OCI-LY7 (cell line): ENCODE results near the gene HOXC6.

Experiments used
- EZH2phosphoT487 ChIP-seq: fragments of 200-600 bp; sonication (generic); IDR thresholded peaks from 2 replicates; pipeline ENCODE4 v1.6.1; 2018; ENCODE audit warnings: low read depth, borderline replicate concordance, mild to moderate bottlenecking, mixed run types, antibody characterized with exemption, low read length, moderate library complexity, mixed read lengths
- TF ChIP-seq, protein P1 (sequence below): fragments of 200-600 bp; sonication (generic); conservative IDR thresholded peaks from 2 replicates; pipeline ENCODE4 v1.5.1; 2014; ENCODE audit warnings: mild to moderate bottlenecking, antibody characterized with exemption, low read length, moderate library complexity, mixed read lengths

DNA sequence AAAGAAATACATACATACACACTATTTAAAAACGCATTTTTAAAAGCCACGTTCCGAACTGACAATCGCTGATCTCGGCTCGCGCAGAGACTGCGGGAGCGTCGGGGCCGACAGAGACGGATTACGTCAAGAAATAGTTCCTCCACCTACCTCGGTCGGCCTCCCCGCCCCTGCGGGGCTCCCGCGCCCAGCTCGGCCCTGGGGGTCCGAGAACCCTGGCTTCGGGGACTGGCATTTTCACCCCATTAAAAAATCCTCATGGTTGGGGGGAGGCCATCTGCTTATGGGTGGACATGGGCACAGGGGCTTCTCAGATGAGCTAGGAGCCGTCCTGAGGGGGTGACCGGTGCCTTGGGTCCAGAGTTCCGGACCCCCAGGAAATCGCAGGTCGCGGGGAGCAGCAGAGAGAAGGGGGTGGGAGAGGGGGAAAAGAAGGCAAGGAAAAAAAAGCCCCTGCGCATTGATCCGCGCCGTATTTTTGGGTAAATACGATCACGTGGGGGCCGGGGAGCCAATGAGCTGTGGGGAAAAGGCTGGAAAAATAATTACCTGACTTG, 28.6 kb upstream of the HOXC6 start:
- TF ChIP-seq, protein P1, sequence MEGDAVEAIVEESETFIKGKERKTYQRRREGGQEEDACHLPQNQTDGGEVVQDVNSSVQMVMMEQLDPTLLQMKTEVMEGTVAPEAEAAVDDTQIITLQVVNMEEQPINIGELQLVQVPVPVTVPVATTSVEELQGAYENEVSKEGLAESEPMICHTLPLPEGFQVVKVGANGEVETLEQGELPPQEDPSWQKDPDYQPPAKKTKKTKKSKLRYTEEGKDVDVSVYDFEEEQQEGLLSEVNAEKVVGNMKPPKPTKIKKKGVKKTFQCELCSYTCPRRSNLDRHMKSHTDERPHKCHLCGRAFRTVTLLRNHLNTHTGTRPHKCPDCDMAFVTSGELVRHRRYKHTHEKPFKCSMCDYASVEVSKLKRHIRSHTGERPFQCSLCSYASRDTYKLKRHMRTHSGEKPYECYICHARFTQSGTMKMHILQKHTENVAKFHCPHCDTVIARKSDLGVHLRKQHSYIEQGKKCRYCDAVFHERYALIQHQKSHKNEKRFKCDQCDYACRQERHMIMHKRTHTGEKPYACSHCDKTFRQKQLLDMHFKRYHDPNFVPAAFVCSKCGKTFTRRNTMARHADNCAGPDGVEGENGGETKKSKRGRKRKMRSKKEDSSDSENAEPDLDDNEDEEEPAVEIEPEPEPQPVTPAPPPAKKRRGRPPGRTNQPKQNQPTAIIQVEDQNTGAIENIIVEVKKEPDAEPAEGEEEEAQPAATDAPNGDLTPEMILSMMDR = no peak
- 0 out of 2 replicates have a peak, but pooled peaks have one; percentile 34 for TF ChIP-seq EZH2phosphoT487
